ENCODE data around the gene ZDBF2.

DNA sequence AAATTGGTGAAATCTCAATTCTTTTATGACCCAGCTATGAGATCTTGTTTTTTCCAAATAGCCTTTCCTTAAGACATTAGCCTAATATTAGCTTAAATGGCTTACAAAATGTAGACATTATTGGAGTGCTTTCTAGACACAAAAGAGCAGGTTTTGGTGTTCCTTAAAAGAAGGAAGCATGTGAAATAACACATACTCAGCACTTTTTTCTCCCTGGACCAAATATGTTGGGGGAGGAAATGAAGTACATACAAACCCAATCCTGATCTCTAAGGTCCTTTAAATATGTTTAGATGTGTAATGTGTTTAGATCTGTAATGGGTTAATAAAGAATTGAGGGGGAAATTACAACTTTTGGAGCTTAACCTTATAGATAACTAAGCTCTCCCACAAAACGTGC, 3.4 kb upstream of the ZDBF2 start:
- TF ChIP-seq CTCF (IDR thresholded peaks at IDR 0.05) (no peak), POLR2A (IDR thresholded peaks at IDR 0.05) (no peak)
